Erythroblast (primary cell): ENCODE data around the gene FAM185A.

ENCODE experiments used
- GATA1 ChIP-seq: IDR thresholded peaks from 2 replicates; pipeline ENCODE4 v1.6.1; 2011; ENCODE audit warnings: low read depth, mild to moderate bottlenecking, control low read depth, low read length, moderate library complexity
- POLR2A ChIP-seq: IDR thresholded peaks from 2 replicates; pipeline ENCODE4 v1.6.1; 2011; ENCODE audit warnings: mild to moderate bottlenecking, low read length

- TF ChIP-seq POLR2A (no peak), GATA1 (no peak)
Measured at GRCh38 chr7:102841290-102841689, 92.5 kb downstream of the FAM185A start.
